EH (cell line): Measurements from ENCODE around the gene CRP.
"Not testable (repeated sequence)": the region's sequence is repeated elsewhere in the genome, so short reads cannot be mapped to it uniquely, and the experiment has no call there.

Experiments
- DNase-seq: peaks from one replicate; pipeline ENCODE4 v3.0.0-alpha.2; 2015; ENCODE audit warnings: low read depth

CRP gene

DNA sequence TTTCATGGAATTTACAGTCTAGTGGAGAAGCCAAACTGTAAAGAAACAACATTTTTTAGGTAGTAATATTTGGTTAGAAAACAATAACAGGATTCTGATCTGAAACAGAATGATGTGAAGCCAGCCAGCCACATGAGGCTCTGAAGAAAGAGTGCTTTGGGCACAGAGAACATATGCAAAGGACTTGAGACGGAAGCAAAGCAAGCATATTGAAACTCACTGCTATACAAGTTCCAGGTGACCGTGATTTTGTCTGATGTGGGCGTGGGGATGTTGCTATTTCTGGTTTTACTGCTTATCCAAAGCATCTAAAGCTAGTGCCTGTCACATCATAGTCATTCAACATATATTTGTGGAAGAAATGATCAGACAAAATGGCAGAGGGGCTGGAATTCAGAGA lies 14.7 kb downstream of the CRP start:
- DNase-seq: no peak

DNA sequence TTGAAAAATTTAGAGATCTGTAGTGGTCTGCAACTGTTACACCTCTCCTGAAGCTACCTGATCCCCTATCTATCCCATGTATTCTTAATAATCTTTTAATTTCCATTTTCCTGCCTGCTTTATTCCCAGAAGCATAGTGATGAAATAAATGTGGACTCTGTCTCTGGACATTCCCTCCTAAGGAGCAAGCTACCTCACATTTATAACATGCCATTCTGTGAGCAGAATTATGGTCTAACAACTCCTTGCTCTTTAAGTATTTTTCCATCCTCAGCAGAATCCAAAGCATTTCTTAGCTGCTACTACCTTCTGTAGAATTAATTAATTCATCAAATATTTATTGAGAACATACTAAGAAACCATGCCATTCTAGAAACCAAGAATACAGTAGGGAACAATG lies 15.1 kb downstream of the CRP start:
- no peak for DNase-seq

DNA sequence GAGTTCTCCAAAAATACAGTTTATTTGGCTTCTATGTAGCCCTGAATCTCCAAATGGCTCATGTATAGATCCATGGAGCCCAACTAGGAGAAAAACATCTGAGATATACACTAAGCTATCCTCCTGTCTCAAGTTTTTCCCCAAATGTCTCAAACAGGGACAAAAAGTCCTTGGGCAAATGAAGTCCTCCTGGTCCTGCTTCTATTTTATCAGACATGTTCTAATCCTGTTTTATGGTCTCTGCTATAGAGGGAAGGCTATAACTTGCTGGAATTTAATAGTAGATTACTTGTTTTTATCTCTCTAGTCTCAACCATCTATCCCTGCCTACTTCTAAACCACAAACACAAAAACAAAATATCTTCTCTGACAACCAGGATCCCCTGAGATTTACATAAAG lies 26.9 kb downstream of the CRP start:
- no peak for DNase-seq

GRCh38 chr1:159686599-159687299 lies 27.6 kb downstream of the CRP start:
- no peak for DNase-seq

- no peak for DNase-seq
Measured at GRCh38 chr1:159678939-159679338, 35.5 kb downstream of the CRP start.

GRCh38 chr1:159675046-159675445 lies 39.3 kb downstream of the CRP start:
- peak; percentile 4 for DNase-seq

DNA sequence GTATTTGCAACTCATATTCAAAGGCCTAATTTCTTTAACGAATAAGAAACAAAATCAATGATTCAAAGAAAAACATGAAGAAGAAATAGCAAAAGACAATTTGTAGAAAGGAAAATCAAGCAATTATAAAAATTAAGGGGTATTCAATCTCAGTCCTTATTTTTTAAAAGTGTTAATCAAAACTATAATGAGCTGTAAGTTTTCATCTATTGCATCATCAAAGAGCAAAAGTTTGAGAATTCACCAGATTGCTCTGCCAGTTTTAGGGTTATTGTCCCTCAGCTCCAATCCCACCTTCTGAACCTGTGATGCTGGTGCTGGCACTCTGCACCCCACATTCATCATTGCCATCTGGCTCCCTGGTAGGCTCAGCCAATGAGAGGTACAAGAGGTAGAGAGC lies 42.0 kb downstream of the CRP start:
- DNase-seq: not testable (repeated sequence)

DNA sequence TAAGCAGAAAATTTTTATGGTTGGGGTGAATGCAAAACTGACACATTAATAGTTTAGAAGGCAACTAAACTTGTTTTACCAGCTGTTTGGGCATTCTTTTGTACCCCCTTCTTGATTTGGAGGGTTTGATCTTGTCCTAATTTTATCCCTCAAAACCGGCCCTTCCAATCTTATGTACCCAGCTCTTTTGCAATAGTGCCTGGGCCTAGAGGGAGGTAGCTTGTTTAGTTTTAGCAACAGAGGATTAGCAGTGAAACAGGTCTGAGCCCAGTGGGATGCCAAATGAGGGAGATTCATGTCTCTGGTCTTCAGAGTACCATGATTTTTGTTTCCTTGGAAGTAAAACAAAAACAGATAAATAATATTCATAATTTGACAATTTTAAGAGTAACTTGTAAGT lies 45.1 kb downstream of the CRP start:
- no peak for DNase-seq

DNA sequence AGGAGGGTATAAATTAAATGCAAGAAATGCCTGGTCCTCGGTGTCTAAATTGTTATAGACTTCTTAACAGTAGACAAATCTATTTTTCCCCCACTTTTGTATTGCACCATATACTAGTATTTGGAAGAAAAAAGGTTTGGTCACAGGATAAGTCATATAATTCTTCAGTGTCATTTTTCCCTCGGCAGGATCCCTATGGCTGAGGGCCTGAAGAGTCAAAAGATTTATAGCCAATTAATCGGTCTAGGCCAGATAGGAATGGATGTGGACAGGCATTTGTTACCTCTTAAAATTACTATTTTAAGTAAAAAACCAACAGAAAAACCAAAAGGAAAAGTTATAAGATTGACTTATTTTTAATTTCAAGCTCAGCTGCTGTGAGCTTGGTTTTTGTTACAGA lies 45.6 kb downstream of the CRP start:
- DNase-seq: no peak

- DNase-seq: no peak
Measured at GRCh38 chr1:159664247-159664646, 50.1 kb downstream of the CRP start.

GRCh38 chr1:159663552-159663951 lies 50.8 kb downstream of the CRP start:
- DNase-seq: no peak
